ENCODE measurements around the gene TRMT5.

Gene TRMT5

DNA sequence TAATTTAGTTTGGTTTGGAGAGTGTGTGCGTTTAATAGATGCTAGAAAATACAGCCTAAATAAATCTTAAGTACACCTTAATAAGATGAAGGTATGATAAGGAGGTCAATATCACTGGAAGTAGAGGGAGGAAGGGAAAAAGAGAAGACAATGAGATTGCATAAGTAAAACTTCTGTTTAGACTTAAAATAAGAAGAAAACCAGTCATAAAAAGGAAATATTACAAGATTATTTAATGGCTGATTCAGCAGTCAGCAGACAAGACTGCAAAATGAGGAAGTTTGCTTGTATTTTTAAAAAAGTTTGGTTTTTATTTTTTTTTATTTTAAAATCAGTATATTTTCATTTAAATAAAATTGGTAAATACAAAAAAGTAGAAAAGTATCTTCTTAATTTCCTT, 3.3 kb upstream of the TRMT5 start:
- no peak for TF ChIP-seq YY1 (IDR thresholded peaks at IDR 0.05; ENCODE audit: low read depth)
- no peak for TF ChIP-seq EP300 (IDR thresholded peaks at IDR 0.05; ENCODE audit: borderline replicate concordance)
- no peak for TF ChIP-seq TAF1 (IDR thresholded peaks at IDR 0.05; ENCODE audit: low read depth)
- TF ChIP-seq NFIC (IDR thresholded peaks at IDR 0.05), result no peak
- TF ChIP-seq FOXM1 (IDR thresholded peaks at IDR 0.05; ENCODE audit: borderline replicate concordance, low read depth), result no peak
- no peak for TF ChIP-seq USF1 (IDR thresholded peaks at IDR 0.05)
- TF ChIP-seq CREB1 (IDR thresholded peaks at IDR 0.05; ENCODE audit: low read depth), result no peak
- TF ChIP-seq RAD21 (IDR thresholded peaks at IDR 0.05; ENCODE audit: low read depth), result no peak
- TF ChIP-seq, protein P1, sequence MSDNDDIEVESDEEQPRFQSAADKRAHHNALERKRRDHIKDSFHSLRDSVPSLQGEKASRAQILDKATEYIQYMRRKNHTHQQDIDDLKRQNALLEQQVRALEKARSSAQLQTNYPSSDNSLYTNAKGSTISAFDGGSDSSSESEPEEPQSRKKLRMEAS (IDR thresholded peaks at IDR 0.05), result no peak
- no peak for TF ChIP-seq ZBTB7A (IDR thresholded peaks at IDR 0.05; ENCODE audit: low read depth)
- TF ChIP-seq TEAD4 (IDR thresholded peaks at IDR 0.05), result no peak
- no peak for TF ChIP-seq TCF12 (IDR thresholded peaks at IDR 0.05; ENCODE audit: low read depth)

GRCh38 chr14:60981633-60982455, 965 bp upstream of the TRMT5 start:
- no peak for TF ChIP-seq FOXM1 (IDR thresholded peaks at IDR 0.05; ENCODE audit: borderline replicate concordance, low read depth)
- no peak for TF ChIP-seq TCF12 (IDR thresholded peaks at IDR 0.05; ENCODE audit: low read depth)
- TF ChIP-seq CREB1 (IDR thresholded peaks at IDR 0.05; ENCODE audit: low read depth), result no peak
- TF ChIP-seq, protein P2, sequence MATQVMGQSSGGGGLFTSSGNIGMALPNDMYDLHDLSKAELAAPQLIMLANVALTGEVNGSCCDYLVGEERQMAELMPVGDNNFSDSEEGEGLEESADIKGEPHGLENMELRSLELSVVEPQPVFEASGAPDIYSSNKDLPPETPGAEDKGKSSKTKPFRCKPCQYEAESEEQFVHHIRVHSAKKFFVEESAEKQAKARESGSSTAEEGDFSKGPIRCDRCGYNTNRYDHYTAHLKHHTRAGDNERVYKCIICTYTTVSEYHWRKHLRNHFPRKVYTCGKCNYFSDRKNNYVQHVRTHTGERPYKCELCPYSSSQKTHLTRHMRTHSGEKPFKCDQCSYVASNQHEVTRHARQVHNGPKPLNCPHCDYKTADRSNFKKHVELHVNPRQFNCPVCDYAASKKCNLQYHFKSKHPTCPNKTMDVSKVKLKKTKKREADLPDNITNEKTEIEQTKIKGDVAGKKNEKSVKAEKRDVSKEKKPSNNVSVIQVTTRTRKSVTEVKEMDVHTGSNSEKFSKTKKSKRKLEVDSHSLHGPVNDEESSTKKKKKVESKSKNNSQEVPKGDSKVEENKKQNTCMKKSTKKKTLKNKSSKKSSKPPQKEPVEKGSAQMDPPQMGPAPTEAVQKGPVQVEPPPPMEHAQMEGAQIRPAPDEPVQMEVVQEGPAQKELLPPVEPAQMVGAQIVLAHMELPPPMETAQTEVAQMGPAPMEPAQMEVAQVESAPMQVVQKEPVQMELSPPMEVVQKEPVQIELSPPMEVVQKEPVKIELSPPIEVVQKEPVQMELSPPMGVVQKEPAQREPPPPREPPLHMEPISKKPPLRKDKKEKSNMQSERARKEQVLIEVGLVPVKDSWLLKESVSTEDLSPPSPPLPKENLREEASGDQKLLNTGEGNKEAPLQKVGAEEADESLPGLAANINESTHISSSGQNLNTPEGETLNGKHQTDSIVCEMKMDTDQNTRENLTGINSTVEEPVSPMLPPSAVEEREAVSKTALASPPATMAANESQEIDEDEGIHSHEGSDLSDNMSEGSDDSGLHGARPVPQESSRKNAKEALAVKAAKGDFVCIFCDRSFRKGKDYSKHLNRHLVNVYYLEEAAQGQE (IDR thresholded peaks at IDR 0.05; ENCODE audit: low read depth), result no peak
- TF ChIP-seq TEAD4 (IDR thresholded peaks at IDR 0.05), result no peak
- TF ChIP-seq, protein P1 (IDR thresholded peaks at IDR 0.05), result no peak
- no peak for TF ChIP-seq YY1 (IDR thresholded peaks at IDR 0.05; ENCODE audit: low read depth)
- TF ChIP-seq NFIC (IDR thresholded peaks at IDR 0.05), result no peak
- no peak for TF ChIP-seq TAF1 (IDR thresholded peaks at IDR 0.05; ENCODE audit: low read depth)
- no peak for TF ChIP-seq ZBTB7A (IDR thresholded peaks at IDR 0.05; ENCODE audit: low read depth)

GRCh38 chr14:60977847-60978246, 3.0 kb downstream of the TRMT5 start:
- TF ChIP-seq TAF1 (IDR thresholded peaks at IDR 0.05; ENCODE audit: low read depth) (no peak), USF1 (IDR thresholded peaks at IDR 0.05) (no peak), ZBTB7A (IDR thresholded peaks at IDR 0.05; ENCODE audit: low read depth) (no peak), NFIC (IDR thresholded peaks at IDR 0.05) (no peak), YY1 (IDR thresholded peaks at IDR 0.05; ENCODE audit: low read depth) (no peak), CEBPB (IDR thresholded peaks at IDR 0.05) (no peak), EGR1 (IDR thresholded peaks at IDR 0.05) (no peak), RAD21 (IDR thresholded peaks at IDR 0.05; ENCODE audit: low read depth) (no peak), CREB1 (IDR thresholded peaks at IDR 0.05; ENCODE audit: low read depth) (no peak), EP300 (IDR thresholded peaks at IDR 0.05; ENCODE audit: borderline replicate concordance) (no peak), TEAD4 (IDR thresholded peaks at IDR 0.05) (no peak), FOXM1 (IDR thresholded peaks at IDR 0.05; ENCODE audit: borderline replicate concordance, low read depth) (no peak), TCF12 (IDR thresholded peaks at IDR 0.05; ENCODE audit: low read depth) (no peak)
- TF ChIP-seq, protein P2 (IDR thresholded peaks at IDR 0.05; ENCODE audit: low read depth), result no peak
- TF ChIP-seq, protein P1 (IDR thresholded peaks at IDR 0.05), result no peak

GRCh38 chr14:60975551-60975950, 5.3 kb downstream of the TRMT5 start:
- TF ChIP-seq CEBPB (IDR thresholded peaks at IDR 0.05), result no peak
- TF ChIP-seq, protein P2 (IDR thresholded peaks at IDR 0.05; ENCODE audit: low read depth), result no peak
- TF ChIP-seq EP300 (IDR thresholded peaks at IDR 0.05; ENCODE audit: borderline replicate concordance), result no peak
- no peak for TF ChIP-seq CREB1 (IDR thresholded peaks at IDR 0.05; ENCODE audit: low read depth)
- TF ChIP-seq ZBTB7A (IDR thresholded peaks at IDR 0.05; ENCODE audit: low read depth), result no peak
- TF ChIP-seq USF1 (IDR thresholded peaks at IDR 0.05), result no peak
- TF ChIP-seq, protein P1 (IDR thresholded peaks at IDR 0.05), result no peak
- TF ChIP-seq TEAD4 (IDR thresholded peaks at IDR 0.05), result no peak
- no peak for TF ChIP-seq FOXM1 (IDR thresholded peaks at IDR 0.05; ENCODE audit: borderline replicate concordance, low read depth)
- TF ChIP-seq NFIC (IDR thresholded peaks at IDR 0.05), result no peak
- no peak for TF ChIP-seq TAF1 (IDR thresholded peaks at IDR 0.05; ENCODE audit: low read depth)
- no peak for TF ChIP-seq EGR1 (IDR thresholded peaks at IDR 0.05)
- no peak for TF ChIP-seq YY1 (IDR thresholded peaks at IDR 0.05; ENCODE audit: low read depth)
- TF ChIP-seq TCF12 (IDR thresholded peaks at IDR 0.05; ENCODE audit: low read depth), result no peak
- no peak for TF ChIP-seq RAD21 (IDR thresholded peaks at IDR 0.05; ENCODE audit: low read depth)

Measured in Ishikawa (cell line).